HG03135 (cell line): ENCODE results near the gene NCK2.

Experiments
- ATAC-seq: cut with Tn5 transposase; IDR thresholded peaks from one replicate; pipeline ENCODE4 v1.9.1; 2021; ENCODE audit warnings: mild to moderate bottlenecking, moderate library complexity; ENCODE audit not compliant: unreplicated experiment

Gene NCK2

DNA sequence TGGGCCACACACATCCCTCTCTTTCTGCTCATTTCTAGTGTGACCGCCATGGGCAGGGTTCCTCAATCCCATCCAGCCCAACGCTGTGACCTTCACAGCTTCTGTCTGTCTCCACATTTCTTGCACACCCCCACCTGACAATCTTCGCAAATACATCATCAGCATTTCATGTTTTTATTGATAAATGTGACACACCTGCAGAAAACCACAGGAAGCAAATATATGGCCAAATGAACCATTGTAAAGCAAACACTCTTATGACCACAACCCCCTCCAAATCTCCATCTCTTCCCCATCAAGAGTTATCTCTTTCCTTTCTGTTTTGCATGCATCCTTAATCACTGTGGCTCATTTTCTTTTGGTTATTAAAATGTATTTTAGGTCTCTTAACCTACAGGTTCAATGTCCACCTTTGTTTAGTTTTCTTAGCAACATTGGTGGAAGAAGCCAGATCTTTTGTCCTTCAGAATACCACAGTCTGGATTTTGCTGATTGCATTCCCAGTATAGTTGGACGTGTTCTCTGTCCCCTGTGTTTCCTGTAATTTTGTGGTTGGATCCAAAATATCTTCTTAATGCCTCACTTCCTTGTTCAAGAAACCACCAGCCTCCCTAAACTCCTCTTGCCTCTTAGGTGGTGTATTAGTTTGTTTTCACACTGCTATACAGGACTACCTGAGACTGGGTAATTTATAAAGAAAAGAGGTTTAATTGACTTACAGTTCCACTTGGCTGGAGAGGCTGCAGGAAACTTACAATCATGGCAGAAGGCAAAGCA lies 9.8 kb upstream of the NCK2 start:
- no peak for ATAC-seq

- ATAC-seq = no peak
These were observed 8.6 kb upstream of the NCK2 start for GRCh38 chr2:105736145-105736544.

DNA sequence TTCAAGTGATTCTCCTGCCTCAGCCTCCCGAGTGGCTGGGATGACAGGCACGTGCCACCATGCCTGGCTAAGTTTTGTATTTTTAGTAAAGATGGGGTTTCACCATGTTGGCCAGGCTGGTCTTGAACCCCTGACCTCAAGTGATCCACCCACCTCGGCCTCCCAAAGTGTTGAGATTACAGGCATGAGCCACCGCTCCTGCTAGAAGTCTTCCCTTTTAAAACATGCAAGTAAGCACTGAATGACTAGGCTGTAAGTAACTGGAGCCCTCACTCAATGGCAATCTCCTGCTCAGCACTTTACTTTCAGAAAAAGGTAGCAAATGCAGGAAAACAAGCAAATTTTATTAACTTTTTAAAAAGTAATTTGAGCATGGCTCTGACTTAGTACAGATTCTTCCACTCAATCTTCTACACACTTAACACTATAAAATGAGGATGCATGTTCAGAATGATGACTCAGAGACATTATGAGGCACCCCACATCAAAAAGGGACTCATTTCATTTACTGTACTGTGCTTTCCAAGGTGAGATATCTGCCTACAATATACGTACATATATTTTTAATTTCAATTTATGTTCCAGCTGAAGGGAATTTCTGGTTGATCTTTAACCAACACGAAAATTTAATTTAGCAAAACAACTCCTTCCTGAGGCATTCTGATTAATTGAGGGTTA lies 6.6 kb upstream of the NCK2 start:
- ATAC-seq = no peak

DNA sequence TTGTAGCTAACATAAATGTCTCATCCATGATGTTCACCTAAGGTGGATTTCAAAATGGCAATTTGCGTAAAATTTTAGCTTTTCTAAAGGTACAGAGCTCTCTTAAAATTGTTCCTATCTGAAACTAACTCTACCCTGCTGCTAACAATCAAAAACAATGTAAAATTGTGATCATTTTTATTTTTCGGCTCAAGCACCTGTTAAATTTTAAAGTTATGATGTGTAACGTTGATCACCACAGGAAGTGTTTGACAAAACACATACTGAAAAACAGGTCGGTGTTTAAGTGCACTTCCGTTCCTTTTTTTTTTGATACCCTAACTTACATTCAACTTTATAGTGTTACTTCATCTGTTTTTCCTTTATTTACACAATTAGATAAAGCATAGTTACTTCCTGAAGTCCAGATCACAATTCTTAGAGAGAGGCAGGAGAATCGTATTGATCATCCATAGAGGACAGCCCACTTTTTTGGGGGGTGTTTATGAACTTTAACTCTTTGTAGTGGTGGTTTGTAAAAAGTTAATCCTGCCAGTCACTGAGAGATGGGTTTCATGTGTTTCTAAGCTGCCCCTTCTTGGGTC lies 6.0 kb upstream of the NCK2 start:
- ATAC-seq = peak; percentile 61

GRCh38 chr2:105739426-105739825 lies 5.3 kb upstream of the NCK2 start:
- no peak for ATAC-seq

DNA sequence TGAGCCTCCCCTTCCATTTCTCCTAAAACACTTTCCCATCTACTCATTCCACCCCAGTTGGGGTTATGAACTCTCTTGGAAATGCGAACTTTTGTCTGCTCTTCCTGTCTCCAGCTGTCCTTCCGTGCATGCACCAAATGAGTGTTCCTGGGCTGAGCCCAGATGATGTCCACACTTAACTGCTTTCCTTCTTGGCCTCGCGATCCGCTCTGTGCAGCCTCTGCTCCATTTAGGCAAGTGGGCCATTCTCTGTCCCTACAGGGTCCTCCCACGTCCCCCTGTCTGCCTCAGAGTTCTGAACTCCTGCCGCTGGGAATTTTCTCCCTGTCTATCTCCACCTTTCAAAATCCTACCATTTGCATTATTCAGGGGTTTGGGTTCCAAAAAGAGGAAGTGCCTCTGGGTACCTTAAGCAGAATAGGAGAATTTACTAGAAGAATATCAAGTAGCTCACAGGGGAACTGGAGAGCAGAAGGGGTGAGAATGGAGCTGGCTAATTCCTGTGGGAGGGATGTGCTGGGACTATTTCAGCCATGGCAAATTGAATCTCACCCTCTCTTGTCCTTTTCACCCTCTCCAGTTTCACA lies 4.7 kb upstream of the NCK2 start:
- ATAC-seq = no peak

- ATAC-seq = no peak
These were observed 3.5 kb upstream of the NCK2 start for GRCh38 chr2:105741174-105741573.

DNA sequence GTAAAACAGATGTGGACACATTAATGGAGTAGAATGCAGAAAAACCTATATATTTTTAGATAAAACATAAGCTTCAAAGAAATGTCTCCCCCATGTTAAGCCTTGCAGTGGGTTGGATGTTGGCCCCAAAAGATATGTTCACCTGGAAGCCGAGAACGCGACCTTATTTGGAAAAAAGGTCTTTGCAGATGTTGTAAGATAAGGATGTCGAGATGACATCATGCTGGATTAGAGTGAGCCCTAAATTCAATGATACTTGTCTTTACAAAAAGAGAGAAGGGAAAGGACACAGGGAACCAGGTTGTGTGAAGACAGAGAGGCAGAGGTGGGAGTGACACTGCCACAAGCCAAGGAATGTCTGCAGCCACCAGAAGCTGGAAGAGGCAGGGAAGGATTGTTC lies 3.1 kb upstream of the NCK2 start:
- ATAC-seq = no peak

GRCh38 chr2:105744091-105744908 lies 412 bp upstream of the NCK2 start:
- ATAC-seq = peak; percentile 67

DNA sequence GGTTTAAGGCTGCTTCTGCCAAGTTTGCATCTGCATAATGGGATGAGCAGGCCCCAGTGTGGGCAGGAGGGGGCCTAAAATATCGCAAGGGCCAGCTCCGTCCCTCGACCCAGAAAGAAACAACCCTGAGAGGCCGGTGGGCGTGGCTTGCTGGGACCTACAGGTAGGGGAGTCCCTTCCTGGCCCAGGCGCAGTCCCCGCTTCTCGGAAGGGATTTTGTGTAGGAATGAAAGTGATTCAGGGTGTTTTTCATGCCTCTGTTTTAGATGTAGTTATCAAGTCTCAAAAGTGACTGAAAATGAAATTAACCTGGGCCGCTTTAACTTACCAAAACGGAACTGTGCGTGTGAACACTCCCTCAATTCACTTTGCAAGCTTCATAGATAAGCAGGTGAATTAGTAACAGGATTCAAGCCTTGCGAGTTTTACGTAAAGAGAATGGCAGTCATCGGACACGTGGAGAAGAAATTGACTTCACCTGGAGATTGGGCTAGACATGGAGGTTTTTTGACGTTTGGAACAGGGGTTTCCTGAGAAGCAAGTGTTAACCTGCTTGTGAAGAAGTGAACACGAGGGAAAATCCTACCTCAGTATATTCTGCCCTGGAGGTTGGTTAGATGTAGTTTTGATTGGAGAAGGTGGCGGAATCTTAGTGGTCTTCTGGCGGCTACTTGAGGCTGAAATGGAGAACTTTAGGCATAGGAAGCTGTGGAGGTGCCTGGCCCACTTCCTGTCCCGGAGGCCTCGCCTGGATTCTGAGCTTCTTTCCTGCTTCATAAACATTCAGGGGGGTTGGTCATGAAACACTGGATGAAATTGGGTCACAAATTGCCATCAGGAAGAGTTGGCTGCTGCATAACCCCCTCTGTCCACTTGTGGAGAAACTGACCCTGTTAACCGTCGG lies 1.7 kb downstream of the NCK2 start:
- peak; percentile 46 for ATAC-seq

DNA sequence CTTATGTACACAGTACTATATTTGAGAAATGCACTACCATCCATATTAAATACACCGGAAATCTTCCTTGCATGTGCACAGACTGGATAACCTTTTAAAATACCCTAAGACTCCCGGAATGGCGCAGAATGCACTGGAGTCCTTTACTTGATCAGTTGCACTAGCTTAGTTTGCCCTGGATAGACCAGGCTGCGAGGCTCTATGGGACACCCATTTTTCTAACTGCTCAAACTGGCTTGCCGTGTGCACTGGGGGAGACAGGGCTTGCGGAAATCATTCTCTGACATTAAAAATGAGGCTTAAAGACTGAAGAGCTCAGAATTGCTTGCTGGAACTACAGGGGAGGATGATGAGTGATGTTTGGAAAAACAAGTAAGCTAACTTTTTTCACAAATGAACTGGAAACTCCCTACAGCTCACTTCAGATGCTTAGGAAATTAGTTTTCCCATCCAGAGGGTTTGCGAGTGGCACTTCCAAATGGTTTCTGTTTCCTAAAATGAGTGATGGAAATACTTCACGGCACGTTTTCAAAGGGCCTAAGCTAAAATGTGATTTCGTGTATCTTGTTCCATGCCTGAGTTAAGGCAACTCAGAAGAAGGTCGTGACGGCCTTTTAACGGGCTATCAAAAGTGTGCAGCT lies 2.7 kb downstream of the NCK2 start:
- no peak for ATAC-seq

- ATAC-seq = no peak
These were observed 3.3 kb downstream of the NCK2 start for GRCh38 chr2:105747991-105748390.

- ATAC-seq = no peak
These were observed 3.9 kb downstream of the NCK2 start for GRCh38 chr2:105748566-105748965.

DNA sequence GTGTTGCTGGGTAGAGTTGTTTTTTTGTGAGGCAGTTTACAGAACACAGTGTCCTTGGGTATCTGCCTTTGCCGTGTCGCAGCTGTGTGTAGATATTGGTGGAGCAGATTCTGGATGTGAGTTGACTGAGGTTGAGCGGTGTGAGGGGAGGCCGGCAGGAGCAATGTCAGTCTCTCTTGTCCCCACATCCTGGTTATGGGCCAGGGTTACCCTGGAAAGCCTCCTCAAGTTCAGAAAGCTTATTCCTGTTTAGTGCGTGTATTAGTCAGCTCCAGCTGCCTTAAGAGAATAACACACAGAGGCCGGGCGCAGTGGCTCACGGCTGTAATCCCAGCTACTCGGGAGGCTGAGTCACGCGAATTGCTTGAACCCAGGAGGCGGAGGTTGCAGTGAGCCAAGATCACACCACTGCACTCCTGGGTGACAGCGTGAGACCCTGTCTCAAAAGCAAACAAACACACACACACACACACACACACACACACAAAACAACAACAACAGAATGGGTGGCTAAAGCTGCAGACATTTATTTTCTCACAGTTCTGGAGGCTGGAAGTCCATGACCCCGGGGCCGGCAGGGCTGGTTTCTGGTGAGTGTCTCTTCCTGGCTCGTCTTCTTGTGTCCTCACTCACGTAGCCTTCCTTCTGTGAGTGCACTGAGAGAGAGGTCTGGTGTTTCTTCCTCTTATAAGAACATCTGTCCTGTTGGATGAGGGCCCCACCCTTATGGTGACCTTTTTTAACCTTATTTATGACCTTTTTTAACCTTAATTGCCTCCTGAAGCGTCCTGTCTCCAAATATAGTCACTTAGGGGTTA lies 5.1 kb downstream of the NCK2 start:
- no peak for ATAC-seq

DNA sequence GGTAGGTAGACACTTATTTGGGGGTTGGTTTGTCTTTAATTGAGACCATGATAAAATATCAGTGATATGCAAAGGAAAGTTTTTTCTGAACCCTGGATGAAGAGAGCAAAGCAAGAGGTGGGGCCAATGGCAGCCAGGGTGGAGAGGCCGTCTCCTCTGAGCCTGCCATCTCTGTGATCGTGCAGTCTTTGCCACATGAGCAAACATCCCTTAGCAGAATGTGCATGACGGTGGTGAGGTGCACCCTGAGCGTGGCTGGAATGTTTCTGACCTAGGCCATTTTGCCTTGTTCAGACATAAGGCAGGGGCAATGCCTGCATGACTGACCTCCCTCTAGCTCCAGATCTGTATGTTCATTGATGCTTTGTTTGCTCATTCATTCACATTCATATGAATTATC lies 6.0 kb downstream of the NCK2 start:
- ATAC-seq = no peak

DNA sequence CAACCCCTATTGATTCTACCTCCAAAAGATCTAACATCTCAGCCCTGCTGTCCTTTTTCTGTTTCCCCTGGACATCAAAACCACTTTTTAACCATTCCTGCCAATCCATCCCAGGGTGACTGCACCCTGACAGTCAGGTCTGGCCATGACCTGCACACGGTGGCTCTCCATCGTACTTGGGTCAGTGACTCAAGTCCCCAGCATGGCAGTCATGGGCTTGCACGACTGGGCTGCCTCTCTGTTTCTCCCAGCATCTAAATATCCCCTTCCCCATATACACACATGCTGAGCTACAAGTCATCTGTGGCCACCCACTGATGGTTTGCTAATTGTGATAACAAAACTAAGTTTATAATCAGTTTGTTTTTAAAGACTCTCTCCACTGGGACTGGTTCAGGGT lies 6.6 kb downstream of the NCK2 start:
- no peak for ATAC-seq

DNA sequence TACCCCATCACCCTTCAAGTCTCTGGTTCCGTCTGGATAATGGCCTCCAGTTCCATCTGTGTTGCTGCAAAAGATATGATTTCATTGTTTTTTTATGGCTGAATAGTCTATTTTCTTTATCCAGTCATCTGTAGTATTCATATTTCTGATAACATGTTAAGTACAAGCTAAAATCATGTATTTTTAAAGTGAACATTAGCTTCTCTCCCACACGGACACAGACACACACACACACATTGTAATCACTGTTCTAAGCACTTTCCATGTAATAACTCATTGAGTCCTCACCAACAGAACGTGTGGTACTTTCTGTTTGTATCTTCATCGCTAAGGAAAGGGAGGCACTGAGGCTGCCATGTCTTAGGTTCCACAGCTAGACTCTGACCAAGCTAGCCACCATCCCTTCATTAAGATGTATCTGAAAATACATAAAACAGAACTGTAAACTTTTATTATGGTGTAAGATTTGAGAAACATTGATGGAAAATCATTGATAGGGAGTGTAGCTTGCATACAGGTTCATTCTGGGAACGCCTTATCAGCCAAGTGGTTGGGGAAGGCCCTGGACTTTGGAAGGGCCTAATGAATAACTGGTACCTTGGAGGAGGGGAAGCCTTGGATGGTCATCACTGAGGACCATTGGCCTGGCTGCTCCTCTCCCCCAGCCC lies 8.1 kb downstream of the NCK2 start:
- no peak for ATAC-seq

DNA sequence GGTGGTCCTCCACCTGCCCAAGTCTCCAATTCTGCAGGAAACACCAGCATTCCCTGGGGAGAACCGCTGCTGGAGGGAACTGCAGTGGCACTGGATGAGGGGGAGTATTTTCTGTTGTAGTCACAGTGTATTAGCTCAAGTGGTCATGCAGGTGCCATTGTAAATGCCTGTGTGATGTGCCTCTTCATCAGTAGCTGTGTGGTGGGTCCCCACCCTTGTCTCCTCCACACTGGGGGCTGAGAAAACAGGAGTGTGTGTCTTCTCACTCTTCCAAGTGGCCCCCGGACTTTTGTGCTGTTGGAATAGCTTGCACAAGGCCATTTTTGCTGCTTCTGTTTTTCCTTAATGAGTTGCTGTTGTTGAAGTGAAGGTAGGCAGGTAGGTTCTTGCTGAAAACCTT lies 8.7 kb downstream of the NCK2 start:
- no peak for ATAC-seq
